NB4 (cell line): Measurements from ENCODE around the gene DUSP22.

Experiments used
- CTCF ChIP-seq: IDR thresholded peaks from one replicate; pipeline ENCODE4 v1.5.1; 2012; ENCODE audit warnings: low read depth, low read length
- POLR2A ChIP-seq: IDR thresholded peaks from 2 replicates; pipeline ENCODE4 v1.6.1; 2011; ENCODE audit warnings: mild to moderate bottlenecking; ENCODE audit not compliant: insufficient read length; ENCODE audit errors: extremely low read depth

GRCh38 chr6:304833-305370 lies 12.6 kb downstream of the DUSP22 start:
- TF ChIP-seq CTCF (no peak), POLR2A (no peak)
